ENCODE data around the gene SDHB. TPM values are rescaled to one million over a fixed set of nuclear protein-coding genes. Genes with fewer than 3 reads are reported as not detected.

The SDHB gene
- total and polyA plus RNA-seq, 10 of the 15 experiments (the other 5 are each of a cell fraction or from before 2014, with no cell fraction given) = 101 to 319 (median 188) TPM

GRCh38 chr1:17052038-17052437, 1.8 kb downstream of the SDHB start (continued):
- TF ChIP-seq RCOR1 (conservative IDR thresholded peaks at IDR 0.05; ENCODE audit: low read depth, low read length) = no peak
- TF ChIP-seq BCL3 (IDR thresholded peaks at IDR 0.05; ENCODE audit: borderline replicate concordance, insufficient read depth, low read depth, low read length, poor library complexity, severe bottlenecking) = no peak
- TF ChIP-seq SIX5 (IDR thresholded peaks at IDR 0.05; ENCODE audit: low read depth, low read length, severe bottlenecking) = no peak

DNA sequence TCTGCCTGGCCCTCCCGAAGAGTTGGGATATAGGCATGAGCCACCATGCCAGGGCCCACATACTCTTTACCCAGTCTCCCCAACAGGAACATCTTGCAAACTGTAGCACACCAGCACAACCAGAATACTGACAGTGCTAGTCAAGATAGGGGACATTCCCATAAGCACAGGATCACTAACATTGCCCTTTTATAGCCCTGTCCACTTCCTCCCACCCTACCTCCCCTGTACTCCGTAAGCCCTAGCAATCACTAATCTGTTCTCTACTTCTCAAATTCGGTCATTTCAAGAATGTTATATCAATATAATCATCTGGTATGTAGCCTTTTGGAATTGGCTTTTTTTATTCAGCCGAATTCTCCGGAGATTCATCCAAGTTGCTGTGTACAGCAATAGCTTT, 5.9 kb downstream of the SDHB start:
- ChIA-PET POLR2A (interaction anchor here (0.6 kb wide), 1 partner anchor 79 kb away, joined by 4 read pairs; no protein-coding TSS in a partner anchor), SMC1A (ENCODE audit: uncharacterized antibody, unreplicated experiment) (interaction anchor here (1.1 to 1.4 kb wide), 4 partner anchors 24 to 427 kb away, joined by 3 to 4 read pairs (median 4); no protein-coding TSS in a partner anchor), CTCF (interaction anchor here (0.9 to 5.6 kb wide), 7 partner anchors 15 to 96 kb away, joined by 3 to 50 read pairs (median 4); no protein-coding TSS in a partner anchor), RAD21 (ENCODE audit: unreplicated experiment) (no interaction called here)
- Histone ChIP-seq H3K4me2 (ENCODE audit: control insufficient read depth, insufficient read depth) (no peak overlapping the region), H3K36me3 (ENCODE audit: control insufficient read depth in 2 of 2, insufficient read depth in 2 of 2, low read length in 1 of 2) (peaks cover 0 to 8% of the 10 kb centered on the region in 2 experiments; a peak in 2 of 4 replicates), H3K9ac (ENCODE audit: control insufficient read depth, insufficient read depth, low read length) (no peak overlapping the region), H3K27me3 (replicated peaks in 1 of 2; ENCODE audit: control insufficient read depth in 2 of 2, insufficient read depth in 2 of 2, low read length in 1 of 2) (no peaks in the 10 kb centered on the region), H3K79me2 (ENCODE audit: control insufficient read depth, insufficient read depth, low read length) (peaks cover 26% of the 10 kb centered on the region), H3K27ac (ENCODE audit: control insufficient read depth, insufficient read depth) (no peak overlapping the region), H3K4me1 (ENCODE audit: control insufficient read depth, insufficient read depth, low read length) (peaks cover 3% of the 10 kb centered on the region; the same call in 1 of the 2 replicates), H2AFZ (ENCODE audit: control insufficient read depth, low read depth, low read length) (no peak overlapping the region), H3K9me3 (replicated peaks; ENCODE audit: control insufficient read depth, insufficient read depth, low read length) (no peaks in the 10 kb centered on the region), H3K4me3 (no peak overlapping the region), H4K20me1 (ENCODE audit: control insufficient read depth, insufficient read depth) (no peaks in the 10 kb centered on the region)
- BruUV-seq (replicated peaks) = no TSS peak
- 97% methylated on average over 5 of the region's 5 CpGs for WGBS (ENCODE audit: insufficient coverage, insufficient replicate concordance, low lambda C conversion rate, missing lambda C conversion rate)
- no peak for FAIRE-seq
- TF ChIP-seq ATF7 (IDR thresholded peaks at IDR 0.05; ENCODE audit: low read depth) (no peak), SRF (IDR thresholded peaks at IDR 0.05; ENCODE audit: low read depth in 2 of 2, low read length in 2 of 2) (peak in 1 of 2 experiments; percentile 68; a peak in 1 of 4 replicates)
- DNase-seq (ENCODE audit: low read depth, low spot score) = no peak
- peak; percentile 31; the same call in 2 of the 3 replicates for ATAC-seq
- intact Hi-C loops (cut with micrococcal nuclease; ENCODE audit: unreplicated experiment) = loop anchor here (2.0 to 5.0 kb wide), 2 partner anchors 151 to 426 kb away; no protein-coding TSS in a partner anchor
- in situ Hi-C loops (cut with MboI) = loop anchor here (5.0 kb wide), 2 partner anchors 91 to 421 kb away; no protein-coding TSS in a partner anchor

Data from GM12878 (cell line).